ENCODE data around the gene CD44. TPM values are rescaled to one million over a fixed set of nuclear protein-coding genes. Genes with fewer than 3 reads are reported as not detected.

The CD44 gene
- polyA plus RNA-seq, 2 of the 4 experiments (the other 2 are of a cell fraction): 309 to 585 TPM

DNA sequence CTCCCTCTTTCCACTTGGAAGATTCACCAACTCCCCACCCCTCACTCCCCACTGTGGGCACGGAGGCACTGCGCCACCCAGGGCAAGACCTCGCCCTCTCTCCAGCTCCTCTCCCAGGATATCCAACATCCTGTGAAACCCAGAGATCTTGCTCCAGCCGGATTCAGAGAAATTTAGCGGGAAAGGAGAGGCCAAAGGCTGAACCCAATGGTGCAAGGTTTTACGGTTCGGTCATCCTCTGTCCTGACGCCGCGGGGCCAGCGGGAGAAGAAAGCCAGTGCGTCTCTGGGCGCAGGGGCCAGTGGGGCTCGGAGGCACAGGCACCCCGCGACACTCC lies 397 bp upstream of the CD44 start:
- peak; percentile 51 to 64 for ATAC-seq
- H3K4me1 ChIP-seq: peaks cover 54% of the 10 kb centered on the region
- TF ChIP-seq RAD21 (conservative IDR thresholded peaks at IDR 0.05 in 1 of 2, IDR thresholded peaks at IDR 0.05 in 1 of 2): peak; percentile 15 to 19; a peak in 2 of 5 replicates
- peak; percentile 65 for TF ChIP-seq E2F6 (IDR thresholded peaks at IDR 0.05; ENCODE audit: borderline replicate concordance, low read depth)
- no peak for TF ChIP-seq CBX8 (IDR thresholded peaks at IDR 0.05)
- TF ChIP-seq GATA3 (IDR thresholded peaks at IDR 0.05; ENCODE audit: borderline replicate concordance): no peak

DNA sequence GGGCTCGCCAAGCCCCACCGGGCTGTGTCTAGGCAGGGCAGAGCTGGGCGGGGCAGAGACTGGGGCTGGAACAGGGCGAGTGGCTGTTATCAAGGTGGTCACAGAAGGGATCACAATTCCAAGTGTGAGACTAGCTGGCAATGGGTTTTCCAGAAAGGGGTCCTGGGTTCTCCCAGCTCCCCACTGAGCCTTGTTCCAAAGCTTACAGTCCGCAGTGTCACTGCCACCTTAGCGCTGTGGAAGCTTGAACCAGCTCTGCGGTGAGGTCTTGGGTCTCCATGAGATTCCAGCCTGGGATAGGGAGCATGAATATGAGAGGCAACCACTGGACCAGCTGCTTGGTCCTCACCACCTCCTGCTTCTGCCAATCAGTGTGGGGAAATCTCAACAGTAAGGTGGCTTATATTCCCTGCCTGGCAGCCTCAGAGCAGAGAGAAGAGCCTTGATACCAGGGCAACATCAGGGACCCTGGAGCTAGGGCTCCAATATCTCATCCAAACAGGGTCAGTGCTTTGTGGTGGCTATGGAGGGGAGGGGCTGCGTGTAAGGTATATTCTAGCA lies 831 bp downstream of the CD44 start:
- H3K9me3 ChIP-seq: no peaks in the 10 kb centered on the region
- TF ChIP-seq RCOR1 (IDR thresholded peaks at IDR 0.05; ENCODE audit: low read depth, low read length): no peak
- no peak for TF ChIP-seq POLR2A (IDR thresholded peaks at IDR 0.05; ENCODE audit: low read length)
- no peak for TF ChIP-seq NPAS2 (CRISPR knock-in tag; IDR thresholded peaks at IDR 0.05; ENCODE audit: borderline replicate concordance)
- TF ChIP-seq JUN (IDR thresholded peaks at IDR 0.05): no peak
- TF ChIP-seq MAZ (IDR thresholded peaks at IDR 0.05; ENCODE audit: borderline replicate concordance, low read depth, low read length): no peak
- TF ChIP-seq, protein P1, sequence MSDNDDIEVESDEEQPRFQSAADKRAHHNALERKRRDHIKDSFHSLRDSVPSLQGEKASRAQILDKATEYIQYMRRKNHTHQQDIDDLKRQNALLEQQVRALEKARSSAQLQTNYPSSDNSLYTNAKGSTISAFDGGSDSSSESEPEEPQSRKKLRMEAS (IDR thresholded peaks at IDR 0.05): no peak
- TF ChIP-seq BHLHE40 (IDR thresholded peaks at IDR 0.05; ENCODE audit: low read depth, low read length): no peak
- no peak for TF ChIP-seq CHD2 (IDR thresholded peaks at IDR 0.05; ENCODE audit: low read length, partially characterized antibody)
- 3% methylated on average over 8 of the region's 8 CpGs for WGBS (ENCODE audit: missing lambda C conversion rate)
- no peak for FAIRE-seq
- H3K27ac ChIP-seq: peak overlapping the region; percentile 96 to 98
- CTCF ChIA-PET: interaction anchor here (0.7 to 1.9 kb wide), 10 partner anchors 8 to 773 kb away, joined by 3 to 13 read pairs (median 3); no protein-coding TSS in a partner anchor
- POLR2A ChIA-PET: interaction anchor here (0.8 to 2.6 kb wide), 8 partner anchors 11 to 217 kb away, joined by 3 to 20 read pairs (median 5); no protein-coding TSS in a partner anchor
- peak overlapping the region; percentile 79 for H3K4me3 ChIP-seq
- peaks cover 60% of the 10 kb centered on the region for H3K4me1 ChIP-seq
- peak overlapping the region; percentile 98 for H3K4me2 ChIP-seq
- peak; percentile 72 to 82 for ATAC-seq
- DNase-seq (ENCODE audit: low read depth in 1 of 2, low spot score in 1 of 2): peak in 1 of 2 experiments; percentile 58

More for the DNA sequence above, 397 bp upstream of the CD44 start:
- DNase-seq (ENCODE audit: low read depth in 1 of 2, low spot score in 1 of 2) (peak in 1 of 2 experiments; percentile 51), FAIRE-seq (no peak)
- WGBS (ENCODE audit: missing lambda C conversion rate): 0% methylated on average over 6 of the region's 16 CpGs
- Histone ChIP-seq H3K4me3 (peak overlapping the region; percentile 79), H3K9me3 (no peaks in the 10 kb centered on the region), H3K4me2 (peak overlapping the region; percentile 98), H3K27ac (peak overlapping the region; percentile 96 to 98)
- ChIA-PET POLR2A (interaction anchor here (0.6 to 2.6 kb wide), 4 partner anchors 22 to 129 kb away, joined by 3 to 20 read pairs (median 7); no protein-coding TSS in a partner anchor), CTCF (interaction anchor here (0.6 to 1.3 kb wide), 4 partner anchors 22 to 342 kb away, joined by 3 to 5 read pairs (median 3); no protein-coding TSS in a partner anchor)

DNA sequence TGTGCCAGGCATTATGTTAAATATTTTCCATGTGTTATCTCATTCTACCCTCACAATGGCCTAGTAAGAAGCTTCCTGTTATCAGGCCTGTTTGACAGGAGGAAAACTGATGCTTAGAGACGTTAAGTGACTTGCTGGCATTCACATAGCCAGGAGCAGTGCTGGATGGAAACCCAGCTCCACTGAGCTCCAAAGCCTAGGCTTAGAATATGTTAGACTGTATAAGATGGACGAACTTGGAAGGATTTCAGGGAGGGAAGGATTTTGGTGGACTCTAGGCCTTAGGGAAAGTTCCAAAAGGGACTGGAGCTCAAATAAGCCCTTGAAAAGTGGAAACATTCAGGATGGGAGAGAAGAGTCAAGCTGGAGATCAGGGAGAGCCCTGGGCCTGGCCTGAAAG lies 2.1 kb downstream of the CD44 start:
- H3K27ac ChIP-seq: peak overlapping the region; percentile 96 to 98
- no peaks in the 10 kb centered on the region for H3K9me3 ChIP-seq
- DNase-seq (ENCODE audit: low read depth in 1 of 2, low spot score in 1 of 2) (no peak), ATAC-seq (no peak), FAIRE-seq (no peak)
- no peak for TF ChIP-seq CBX2 (IDR thresholded peaks at IDR 0.05; ENCODE audit: borderline replicate concordance, low read depth)
- no peak for TF ChIP-seq USF2 (IDR thresholded peaks at IDR 0.05)
- no peak for TF ChIP-seq JUNB (IDR thresholded peaks at IDR 0.05)
- no peak for TF ChIP-seq HES2 (IDR thresholded peaks at IDR 0.05)
- no peak for TF ChIP-seq NFE2L2 (conservative IDR thresholded peaks at IDR 0.05; ENCODE audit: low read length)
- TF ChIP-seq NR3C1 (IDR thresholded peaks at IDR 0.05): no peak
- TF ChIP-seq MYC (IDR thresholded peaks at IDR 0.05; ENCODE audit: borderline replicate concordance, low read length): no peak
- TF ChIP-seq ZFP36 (IDR thresholded peaks at IDR 0.05; ENCODE audit: borderline replicate concordance, partially characterized antibody): no peak
- TF ChIP-seq CHD4 (IDR thresholded peaks at IDR 0.05; ENCODE audit: borderline replicate concordance): no peak
- TF ChIP-seq, protein P2, sequence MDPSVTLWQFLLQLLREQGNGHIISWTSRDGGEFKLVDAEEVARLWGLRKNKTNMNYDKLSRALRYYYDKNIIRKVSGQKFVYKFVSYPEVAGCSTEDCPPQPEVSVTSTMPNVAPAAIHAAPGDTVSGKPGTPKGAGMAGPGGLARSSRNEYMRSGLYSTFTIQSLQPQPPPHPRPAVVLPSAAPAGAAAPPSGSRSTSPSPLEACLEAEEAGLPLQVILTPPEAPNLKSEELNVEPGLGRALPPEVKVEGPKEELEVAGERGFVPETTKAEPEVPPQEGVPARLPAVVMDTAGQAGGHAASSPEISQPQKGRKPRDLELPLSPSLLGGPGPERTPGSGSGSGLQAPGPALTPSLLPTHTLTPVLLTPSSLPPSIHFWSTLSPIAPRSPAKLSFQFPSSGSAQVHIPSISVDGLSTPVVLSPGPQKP (IDR thresholded peaks at IDR 0.05; ENCODE audit: low read depth, low read length): no peak
- no peak for TF ChIP-seq FOSB (CRISPR knock-in tag; IDR thresholded peaks at IDR 0.05)
- no peak for TF ChIP-seq ZC3H11A (IDR thresholded peaks at IDR 0.05)
- TF ChIP-seq SMC3 (IDR thresholded peaks at IDR 0.05): no peak
- POLR2A ChIA-PET: interaction anchor here (1.7 kb wide), 1 partner anchor 26 kb away, joined by 10 read pairs; no protein-coding TSS in a partner anchor
- CTCF ChIA-PET: interaction anchor here (0.6 to 1.9 kb wide), 3 partner anchors 144 to 433 kb away, joined by 3 to 13 read pairs (median 3); no protein-coding TSS in a partner anchor
- peaks cover 64% of the 10 kb centered on the region for H3K4me1 ChIP-seq
- 60% methylated on average over 2 of the region's 2 CpGs for WGBS (ENCODE audit: missing lambda C conversion rate)
- H3K4me3 ChIP-seq: peak overlapping the region; percentile 79
- H3K4me2 ChIP-seq: peak overlapping the region; percentile 98

All from A549 (cell line).